ENCODE data around the gene MYMK.
A peak's percentile ranks its signal among the peaks of the same experiment; 100 is the strongest.

The MYMK gene

DNA sequence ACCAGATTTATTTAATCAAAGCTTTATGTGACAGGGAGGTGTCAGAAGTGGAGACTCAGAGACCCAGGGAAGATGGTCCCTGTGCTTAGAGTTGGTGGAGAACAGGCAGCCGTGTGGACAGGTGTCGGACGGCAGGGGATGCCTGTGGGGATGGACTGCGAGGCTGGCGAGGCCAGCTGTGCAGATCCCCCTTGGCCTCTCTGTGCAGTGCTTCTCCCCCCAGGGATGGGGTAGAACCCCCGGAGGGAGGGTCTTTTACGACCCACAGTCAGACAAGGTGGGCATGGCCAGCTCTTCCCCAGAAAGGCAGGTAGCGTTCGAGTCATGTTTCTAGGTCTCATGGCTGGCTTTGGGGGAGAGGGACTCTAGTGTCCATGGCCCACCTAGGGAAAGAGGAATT is 41.1 kb downstream of the MYMK start:
- no peak for DNase-seq (ENCODE audit: low spot score)

DNA sequence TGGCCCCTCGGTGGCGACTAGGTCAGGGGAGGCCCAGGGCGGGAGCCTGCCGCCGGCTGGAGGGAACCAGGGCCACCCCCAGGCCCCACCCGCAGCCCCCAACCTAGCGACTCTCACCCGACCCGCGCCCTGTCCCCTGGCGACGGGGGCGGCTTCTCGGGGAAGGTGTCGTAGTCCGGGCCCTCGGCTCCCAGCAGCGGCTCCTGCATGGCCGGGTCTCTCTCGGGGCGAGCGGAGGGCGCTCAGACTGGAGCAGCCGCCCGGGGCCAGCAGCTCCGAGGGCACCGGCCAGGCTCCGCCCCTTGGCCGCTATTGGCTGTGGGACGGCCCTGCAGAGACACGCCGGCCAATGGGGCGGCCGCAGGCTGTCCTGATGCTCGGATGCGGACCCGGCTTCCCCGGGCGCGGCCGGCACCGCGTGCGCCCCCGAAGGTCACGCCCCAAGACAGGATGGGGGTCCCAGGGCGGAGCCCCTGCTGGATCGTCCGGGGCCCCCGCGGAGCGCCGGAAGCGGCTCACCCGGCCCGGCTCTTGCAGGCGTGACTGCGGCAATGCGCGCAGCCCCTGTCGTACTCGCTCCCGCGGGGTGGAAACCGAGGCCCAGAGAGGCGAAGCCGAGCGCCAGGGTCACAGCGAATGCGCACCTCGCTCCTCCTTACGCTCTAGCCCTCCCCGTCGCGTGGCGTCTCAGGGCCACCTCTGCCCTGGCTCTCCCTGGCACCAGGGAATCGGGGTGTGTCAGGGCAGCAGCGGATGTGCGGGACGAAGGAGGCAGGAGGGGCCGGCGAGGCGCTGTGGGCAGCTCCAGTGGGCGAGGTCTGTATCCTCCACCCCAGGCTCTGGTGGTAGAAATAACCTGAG is 45.7 kb downstream of the MYMK start, which contains the start of gene SLC2A6:
Gene SLC2A6, minus strand, starts transcription at position 249 of the 861 bp plus-strand sequence. Its CDS starts 40 bp downstream, at position 209.
- peak; percentile 85 for DNase-seq (ENCODE audit: low spot score)

DNA sequence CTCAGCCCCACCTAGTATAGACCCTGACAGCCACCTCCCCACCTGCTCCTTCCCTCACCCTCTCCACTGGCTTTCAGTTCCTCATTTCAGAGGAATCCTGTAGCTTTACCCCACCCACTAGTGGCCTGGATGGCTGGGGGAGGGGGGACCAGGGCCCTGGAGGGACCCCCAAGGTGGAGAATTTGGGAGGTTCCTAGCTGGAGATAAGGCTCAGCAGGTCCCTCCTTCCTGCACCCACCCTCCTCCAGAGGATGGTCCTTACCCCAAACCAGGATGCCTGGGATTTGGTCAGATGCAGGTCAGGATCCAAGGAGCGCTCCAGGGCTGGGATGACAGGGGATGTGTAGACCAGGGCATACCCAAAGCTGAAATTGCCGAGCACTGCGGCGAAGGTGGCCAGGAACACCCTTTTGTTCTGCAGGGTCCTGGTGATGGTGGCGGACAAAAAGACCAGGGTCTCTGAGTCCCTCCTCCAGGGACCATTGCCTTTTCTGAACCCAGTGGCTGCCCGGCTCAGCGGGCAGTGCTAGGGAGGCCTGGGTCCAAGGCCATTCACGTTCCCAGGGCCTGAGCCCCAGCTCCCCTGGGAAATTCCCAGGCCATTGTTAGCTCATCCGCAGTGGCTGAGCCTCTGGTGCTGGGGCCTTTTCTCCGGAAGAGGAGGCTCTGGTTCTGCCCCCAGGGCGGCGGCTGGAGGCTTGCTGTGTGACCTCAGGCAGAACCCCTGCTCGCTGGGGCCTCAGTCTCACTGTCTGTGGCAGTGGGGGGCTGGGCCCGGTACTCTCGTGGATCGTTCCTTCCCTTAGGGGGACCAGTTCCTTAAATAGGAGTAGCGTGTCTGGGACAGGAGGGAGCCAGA is 46.5 kb downstream of the MYMK start:
- DNase-seq (ENCODE audit: low spot score): no peak

DNA sequence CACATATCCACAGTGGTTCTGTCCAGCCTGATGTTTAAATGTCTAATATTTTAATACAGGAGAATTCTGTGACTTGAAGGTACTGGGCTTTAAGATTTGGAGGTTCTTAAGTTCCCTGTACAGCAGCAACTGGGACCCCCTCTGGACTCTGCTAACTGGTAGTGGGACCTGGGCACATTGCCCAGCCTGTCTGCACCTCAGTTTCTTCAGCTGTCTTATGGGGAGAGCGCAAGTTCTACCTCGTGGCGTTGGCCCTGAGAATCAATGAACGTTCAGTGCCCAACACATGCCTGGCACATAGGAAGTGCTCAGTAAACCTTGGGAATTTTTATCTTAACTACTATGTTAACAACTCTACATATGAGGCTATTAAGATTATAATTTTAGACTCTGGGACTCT is 47.3 kb downstream of the MYMK start:
- no peak for DNase-seq (ENCODE audit: low spot score)

DNA sequence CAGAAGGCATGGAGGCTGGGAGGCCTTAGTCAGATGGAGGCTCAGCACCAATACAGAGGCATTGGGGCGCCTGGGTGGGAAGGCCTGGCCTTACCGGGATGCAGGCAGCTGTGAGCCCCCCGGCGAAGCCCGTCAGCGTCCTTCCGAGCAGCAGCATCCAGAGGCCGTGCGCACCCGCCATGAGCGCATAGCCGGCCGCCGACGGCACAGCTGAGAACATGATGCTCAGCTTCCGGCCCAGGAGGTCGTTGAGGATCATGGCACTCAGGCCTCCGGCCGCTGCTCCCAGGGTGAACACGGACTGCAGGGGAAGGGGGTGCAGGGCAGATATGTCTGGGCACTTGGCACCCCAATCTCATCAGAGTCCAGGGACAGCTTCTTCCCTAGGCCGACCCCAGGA is 47.8 kb downstream of the MYMK start:
- DNase-seq (ENCODE audit: low spot score): no peak

DNA sequence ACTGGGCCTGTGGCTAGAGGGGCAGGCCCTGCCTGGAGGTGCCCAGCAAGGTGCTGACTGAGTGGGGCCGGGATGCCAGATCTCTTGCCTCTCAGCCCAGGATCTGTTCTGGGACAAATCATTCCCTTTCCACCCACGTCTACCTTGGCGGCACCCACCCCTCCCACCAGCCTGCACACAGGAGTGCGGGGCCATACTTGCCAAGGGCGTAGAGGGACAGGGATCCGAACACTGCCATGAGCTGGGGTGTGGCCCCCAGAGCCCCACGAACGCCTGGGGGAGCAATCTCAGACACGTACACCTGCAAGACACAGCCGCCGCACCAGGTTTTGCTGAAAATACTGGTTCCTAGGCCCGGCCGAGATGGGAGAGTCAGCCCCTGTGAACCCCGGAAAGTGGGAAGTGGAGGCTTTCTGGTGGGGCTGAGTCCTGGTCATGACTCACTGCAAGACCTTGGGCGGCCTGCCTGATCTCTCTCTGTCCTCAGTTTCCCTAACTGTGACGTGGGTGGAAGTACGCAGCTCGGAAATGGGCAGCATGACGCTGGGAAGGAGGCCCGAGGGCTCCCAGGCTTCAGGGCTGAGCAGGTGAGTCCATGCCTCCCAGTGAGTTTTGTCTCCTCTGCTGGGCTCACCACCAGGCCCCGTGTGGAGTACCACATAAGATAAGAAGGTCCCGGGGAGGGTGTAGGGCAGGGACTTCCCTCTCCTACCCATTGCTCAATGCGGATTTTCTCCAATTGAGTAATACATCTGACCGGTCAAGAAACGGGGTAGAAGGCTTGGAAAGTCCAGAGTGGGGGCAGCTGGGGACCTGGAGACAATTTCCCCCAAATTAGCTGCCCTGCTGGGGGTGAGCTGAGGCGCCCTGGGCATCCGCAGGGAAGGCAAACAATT is 48.5 kb downstream of the MYMK start:
- no peak for DNase-seq (ENCODE audit: low spot score)

DNA sequence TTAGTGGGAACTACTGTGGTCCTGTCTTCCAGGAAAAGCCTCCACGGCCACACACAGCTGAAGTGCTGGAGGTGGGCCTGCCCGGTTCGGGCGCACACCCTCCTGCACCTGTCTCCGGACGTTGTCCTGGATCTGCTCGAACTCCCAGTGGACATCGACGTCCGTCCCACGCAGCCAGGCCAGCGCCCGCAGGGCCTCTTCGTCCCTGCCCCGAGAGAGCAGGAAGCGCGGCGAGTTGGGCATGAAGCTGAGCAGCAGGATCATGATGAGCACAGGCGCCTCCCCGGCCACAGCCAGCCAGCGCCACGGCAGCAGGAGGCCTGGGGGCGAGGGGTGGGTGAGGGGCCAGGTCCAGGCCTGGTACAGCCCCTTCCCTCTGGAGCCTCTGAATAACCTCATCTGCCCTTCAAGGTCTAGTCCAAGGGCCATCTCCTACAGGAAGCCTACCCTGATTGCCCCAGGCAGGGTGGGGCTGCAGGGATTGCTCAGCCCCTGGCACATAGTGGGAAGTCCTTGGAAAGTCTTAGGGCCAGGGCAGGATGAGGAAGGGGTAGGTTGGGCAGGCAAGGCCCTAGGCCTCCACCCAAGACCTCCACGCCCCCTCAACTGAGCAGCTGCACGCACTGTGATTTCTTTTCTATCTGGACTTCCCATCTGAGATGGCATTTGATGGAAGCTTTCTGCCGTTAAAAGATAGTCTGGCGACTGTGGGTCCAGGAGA is 49.3 kb downstream of the MYMK start:
- no peak for DNase-seq (ENCODE audit: low spot score)

DNA sequence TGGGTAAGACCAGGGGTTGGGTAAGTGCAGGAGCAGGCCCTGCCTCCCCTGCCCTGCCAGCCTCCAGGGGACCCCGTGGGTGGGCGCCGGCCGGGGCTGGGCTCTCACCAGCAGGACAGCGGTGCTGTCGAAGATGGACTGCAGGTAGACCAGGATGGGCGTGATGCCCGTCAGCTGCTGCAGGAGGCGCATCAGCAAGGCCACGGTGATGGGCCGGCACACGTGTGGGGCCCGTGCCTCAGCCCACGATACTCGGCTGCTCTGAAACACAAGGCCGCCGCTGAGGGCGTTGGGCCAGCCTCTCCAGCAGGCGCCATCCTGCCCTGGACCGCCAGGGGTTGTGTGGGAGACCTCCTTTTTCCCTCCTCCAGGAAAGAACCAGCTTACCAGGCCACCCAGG is 49.9 kb downstream of the MYMK start:
- no peak for DNase-seq (ENCODE audit: low spot score)

DNA sequence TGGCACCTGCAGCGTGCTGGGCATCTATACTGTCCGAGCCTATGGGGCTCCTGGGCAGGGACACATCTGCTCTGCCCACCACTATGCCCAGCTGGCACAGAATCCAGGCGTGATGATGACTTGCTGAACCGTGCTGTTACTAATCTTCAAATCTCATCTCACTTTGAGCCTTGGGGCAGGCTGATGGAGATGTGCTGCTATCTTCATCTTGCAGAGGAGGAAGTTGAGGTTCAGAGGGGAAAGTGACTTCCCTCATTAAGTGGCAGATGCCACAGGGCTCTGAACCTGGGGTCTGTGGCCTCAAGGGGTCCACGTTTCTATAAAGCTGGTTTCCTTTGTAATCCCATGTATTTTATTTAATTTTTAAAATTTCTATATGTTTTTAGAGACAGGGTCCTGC is 50.5 kb downstream of the MYMK start:
- DNase-seq (ENCODE audit: low spot score): no peak

DNA sequence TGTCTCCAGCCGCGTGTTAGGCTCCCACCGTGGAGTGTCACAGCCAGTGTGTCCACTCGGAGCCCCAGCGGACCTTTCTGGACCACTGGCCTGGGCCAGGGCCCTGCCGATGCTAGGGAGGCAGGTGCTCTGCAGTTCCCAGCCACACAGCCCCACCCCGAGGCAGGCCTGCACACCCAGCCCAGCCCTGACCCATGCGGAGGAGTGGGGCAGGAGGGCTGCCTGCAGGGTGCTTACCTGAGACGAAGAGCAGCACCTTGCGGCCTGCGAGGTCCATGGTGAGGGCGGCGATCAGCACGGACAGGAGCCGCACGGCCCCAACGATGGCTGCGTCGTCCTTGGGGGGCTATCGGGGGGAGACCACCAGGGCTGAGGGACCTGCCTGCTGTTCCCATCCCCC is 51.0 kb downstream of the MYMK start:
- no peak for DNase-seq (ENCODE audit: low spot score)

DNA sequence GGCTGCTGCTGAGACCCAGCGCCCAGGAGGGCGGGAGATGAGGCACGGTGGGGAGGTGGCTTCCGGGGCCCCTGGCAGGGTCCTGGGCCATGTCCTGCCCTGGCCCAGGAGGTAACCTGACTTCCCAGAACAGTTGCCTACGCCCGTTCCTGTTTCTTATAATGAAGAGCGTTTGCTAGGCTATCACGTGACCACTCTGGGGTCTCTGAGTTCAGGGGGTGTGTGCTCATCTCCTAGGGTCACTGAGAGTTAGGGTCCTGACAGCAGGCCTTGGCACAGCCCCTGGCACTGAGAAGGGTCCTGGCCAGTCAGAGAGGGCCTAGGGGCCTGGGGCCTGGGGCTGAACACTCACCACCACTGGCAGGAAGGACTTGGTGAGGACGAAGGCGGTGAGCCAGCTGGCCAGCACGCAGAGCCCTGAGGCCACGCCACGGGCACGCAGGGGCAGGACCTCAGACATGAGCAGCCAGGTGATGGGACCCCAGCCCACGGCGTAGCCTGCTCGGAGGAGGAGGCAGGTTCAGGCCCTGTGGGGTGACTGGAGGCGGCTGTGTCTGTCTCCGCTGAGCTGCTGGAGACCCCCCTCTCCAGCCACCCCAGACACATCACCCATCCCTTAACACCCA is 51.9 kb downstream of the MYMK start:
- DNase-seq (ENCODE audit: low spot score): no peak

DNA sequence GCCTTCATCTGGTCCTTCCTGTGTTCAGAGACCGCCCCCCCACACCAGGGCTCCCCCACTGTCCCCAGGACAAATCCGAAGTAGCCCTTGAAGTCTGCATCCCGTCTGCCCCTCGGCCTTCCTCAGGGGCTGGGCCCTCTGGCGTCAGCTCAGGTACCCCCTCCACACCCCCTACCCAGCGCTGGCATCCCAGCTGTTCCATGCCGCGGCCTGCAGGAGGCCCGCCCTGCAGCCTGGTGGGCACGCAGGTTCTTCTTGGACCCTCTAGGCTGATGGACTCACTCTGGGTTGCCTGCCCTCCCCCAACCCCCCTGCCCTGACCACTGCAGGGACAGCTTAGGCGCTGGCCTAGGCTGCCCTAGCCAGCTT is 52.5 kb downstream of the MYMK start:
- DNase-seq (ENCODE audit: low spot score): no peak

DNA sequence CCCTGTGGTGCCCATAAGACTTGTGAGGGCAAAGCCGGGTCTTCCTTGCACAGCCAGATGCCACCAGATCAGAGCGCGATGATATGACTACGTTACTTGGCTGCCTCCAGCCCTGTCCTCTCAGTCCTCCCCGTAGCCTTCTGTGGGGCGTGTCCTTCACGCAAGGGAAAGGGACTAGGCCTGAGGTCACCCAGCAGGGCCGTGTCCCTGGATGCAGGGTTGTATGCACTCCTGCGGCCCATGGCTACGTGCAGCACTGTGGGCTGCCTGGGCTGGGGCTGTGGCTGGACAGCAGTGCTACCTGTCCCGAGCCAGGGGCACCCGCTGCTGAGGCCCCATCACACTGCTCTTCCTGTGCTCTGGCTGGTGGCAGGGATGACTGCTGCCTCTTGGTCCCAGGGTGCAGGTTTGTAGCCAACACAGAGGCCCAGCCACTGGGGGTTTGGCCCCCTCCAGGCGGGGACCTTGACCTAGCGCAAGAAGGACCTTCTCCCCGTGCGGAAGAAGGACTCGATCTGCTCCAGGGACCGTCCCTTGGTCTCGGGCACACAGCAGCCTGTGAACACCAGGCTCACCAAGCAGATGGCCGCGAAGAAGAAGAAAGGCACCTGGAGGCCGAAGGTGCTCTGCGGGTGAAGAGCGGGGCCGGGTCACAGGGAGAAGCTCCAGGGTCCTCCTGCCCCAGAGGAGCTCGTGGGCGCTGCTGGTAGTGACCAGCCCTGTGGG is 53.0 kb downstream of the MYMK start:
- DNase-seq (ENCODE audit: low spot score): no peak

DNA sequence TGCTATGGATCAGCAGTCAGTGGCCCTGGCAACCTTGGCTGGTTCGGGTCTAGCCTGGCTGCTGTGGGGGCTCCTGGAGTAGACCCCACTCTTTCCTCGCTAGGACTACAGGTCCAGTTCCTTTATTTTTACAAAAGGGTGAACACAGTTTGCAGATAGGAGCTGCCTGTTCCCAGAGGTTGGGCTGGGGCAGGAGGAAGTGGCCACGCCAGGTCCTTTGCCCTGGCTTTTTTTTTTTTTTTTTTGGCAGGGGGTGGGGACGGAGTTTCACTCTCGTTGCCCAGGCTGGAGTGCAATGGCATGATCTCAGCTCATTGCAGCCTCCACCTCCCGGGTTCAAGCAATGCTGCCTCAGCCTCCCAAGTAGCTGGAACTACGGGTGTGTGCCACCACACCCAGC is 53.8 kb downstream of the MYMK start:
- no peak for DNase-seq (ENCODE audit: low spot score)

DNA sequence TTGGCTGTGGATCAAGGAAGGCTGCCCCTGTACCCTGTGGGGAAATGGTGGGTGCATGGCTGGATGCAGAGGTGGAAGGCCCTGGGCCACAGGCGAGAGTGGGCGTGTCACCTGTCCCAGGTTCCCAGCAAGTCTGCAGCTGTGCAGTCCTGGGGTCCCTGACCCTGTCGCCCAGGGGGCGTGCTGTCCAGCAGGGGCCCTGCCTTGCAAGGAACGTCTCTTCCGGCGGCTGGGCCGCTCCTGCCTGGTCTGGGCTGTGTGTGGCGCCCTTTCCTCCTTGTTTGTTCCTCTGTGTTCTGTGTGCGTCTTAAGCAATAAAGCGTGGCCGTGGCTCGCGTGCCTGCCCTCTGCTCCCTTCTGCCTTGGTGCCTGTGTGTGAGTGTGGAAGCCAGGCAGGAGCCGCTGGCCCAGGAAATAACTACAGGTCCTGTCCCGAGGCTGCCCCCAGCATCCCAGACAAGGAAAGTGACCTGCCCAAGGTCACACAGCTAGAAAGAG is 54.3 kb downstream of the MYMK start:
- no peak for DNase-seq (ENCODE audit: low spot score)

DNA sequence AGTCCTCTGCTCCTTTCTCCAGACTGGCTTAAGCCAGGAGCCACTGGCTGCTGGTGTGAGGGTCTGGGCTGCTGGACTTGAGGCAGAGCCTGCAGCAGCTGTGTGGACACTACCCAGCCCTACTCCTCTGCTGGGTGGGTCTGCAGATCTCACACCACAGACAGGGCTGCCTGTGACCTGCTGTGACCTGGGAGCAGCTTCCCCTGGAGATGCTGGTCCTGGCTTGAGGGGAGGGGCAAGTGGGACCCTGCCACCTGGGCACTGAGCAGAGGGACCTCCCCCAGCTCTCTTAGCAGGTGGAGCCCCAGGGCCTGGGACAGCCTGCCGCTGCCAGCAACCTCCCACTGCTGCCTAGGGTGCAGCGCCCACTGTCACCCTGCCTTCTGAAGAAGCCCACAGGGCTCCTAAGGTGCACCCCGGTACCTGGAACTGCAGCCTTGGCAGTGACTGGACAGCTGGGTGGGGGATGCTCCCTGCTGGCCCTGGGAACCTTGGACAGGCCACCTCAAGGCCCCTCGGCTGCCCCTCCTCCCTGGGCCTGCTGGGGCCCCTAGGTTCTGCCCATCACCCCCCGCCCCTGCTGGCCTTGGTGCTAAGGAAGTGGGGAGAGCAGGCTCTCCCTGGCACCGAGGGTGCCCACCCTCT is 55.9 kb downstream of the MYMK start:
- DNase-seq (ENCODE audit: low spot score): no peak

DNA sequence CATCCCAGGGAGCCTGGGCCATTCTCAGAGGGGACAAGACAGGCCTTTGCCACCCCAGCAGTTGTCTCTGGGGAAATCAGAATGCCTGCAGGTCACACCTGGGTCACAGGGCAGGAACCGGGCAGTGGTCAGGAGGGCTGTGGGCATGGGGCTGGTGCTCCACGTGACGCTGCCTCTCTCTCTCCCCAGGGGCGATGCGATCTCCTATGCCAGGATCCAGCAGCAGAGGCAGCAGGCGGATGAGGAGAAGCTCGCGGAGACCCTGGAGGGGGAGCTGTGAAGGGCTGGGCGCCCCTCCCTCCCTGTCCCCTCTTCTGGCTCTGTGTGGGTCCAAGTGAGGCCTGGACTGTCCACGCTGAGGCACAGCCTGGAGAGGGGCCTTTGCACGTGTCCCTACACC is 56.4 kb downstream of the MYMK start:
- no peak for DNase-seq (ENCODE audit: low spot score)

DNA sequence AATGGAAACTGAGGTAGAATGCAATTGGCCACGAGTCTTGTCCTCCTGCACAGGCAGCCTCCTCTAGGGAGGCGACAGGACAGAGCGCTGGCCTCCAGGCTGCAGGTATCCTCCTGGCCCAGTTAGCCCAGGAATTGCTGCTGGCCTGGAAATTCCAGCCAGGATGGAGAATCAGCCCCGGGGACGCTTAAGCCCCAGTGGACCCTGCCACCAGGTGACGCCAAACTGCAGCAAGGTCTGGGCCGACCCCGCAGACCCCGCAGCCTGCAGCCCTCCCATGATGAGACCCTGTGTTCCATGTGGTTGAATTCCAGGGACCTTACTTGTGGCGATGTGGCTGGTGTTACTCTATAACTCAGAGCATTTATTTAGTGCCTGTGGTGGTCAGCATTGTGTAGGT is 57.7 kb downstream of the MYMK start:
- DNase-seq (ENCODE audit: low spot score): no peak

DNA sequence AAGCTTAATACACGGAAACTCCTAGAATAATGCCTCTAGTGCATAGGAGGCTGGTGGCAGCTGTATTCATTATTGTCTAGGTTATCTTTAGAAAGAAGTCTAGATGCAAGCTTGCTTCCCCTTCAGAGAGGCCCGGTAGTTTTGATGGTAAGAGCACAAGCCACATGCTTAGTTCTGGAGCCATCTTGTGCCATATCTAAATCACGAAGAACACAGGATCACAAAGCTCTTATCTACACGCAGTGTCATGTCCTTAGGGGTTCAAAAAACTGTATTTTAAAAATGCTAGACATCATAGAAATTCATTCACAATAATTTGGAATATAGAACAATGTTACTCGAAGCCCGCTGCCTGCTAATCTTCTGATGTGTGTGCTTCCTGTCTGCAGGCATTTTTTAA is 58.8 kb downstream of the MYMK start:
- DNase-seq (ENCODE audit: low spot score): no peak

DNA sequence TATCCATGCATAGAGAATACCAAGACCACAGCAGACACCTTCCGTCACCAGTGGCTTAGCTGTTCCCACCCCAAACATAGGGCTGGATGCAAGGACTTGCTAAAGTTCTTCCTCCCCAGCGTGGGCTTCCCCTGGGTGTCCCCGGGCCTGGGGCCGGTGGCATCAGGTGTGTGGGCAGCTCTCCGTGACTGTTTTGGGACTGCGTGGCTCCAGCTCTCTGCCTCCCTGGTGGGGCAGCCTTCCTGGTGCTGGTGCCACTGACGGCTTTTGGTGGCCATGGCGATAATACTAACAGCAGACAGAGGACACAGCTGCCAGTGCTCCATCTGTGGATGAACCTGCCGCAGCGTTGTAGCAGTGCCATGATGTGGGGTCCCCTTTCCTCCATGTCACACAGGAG is 60.1 kb downstream of the MYMK start:
- no peak for DNase-seq (ENCODE audit: low spot score)

Data from LoVo (cell line).